HG02678 (cell line): Measurements from ENCODE around the gene NLRX1.
"Not testable (repeated sequence)": the region's sequence is repeated elsewhere in the genome, so short reads cannot be mapped to it uniquely, and the experiment has no call there.

ENCODE experiments used
- ATAC-seq: cut with Tn5 transposase; IDR thresholded peaks from one replicate; pipeline ENCODE4 v1.9.1; 2021; ENCODE audit warnings: mild to moderate bottlenecking, moderate library complexity; ENCODE audit not compliant: unreplicated experiment

Gene NLRX1

GRCh38 chr11:119181677-119182412 is 13.3 kb downstream of the NLRX1 start:
- ATAC-seq = no peak

- ATAC-seq = not testable (repeated sequence)
Measured at GRCh38 chr11:119184399-119184798, 15.9 kb downstream of the NLRX1 start.

- ATAC-seq = no peak
Measured at GRCh38 chr11:119185981-119186634, 17.6 kb downstream of the NLRX1 start.

- ATAC-seq = no peak
Measured at GRCh38 chr11:119187123-119187892, 18.8 kb downstream of the NLRX1 start.

- no peak for ATAC-seq
Measured at GRCh38 chr11:119188067-119188466, 19.5 kb downstream of the NLRX1 start.

GRCh38 chr11:119188887-119189286 is 20.4 kb downstream of the NLRX1 start:
- ATAC-seq = no peak

GRCh38 chr11:119189393-119189792 is 20.9 kb downstream of the NLRX1 start:
- no peak for ATAC-seq

- no peak for ATAC-seq
Measured at GRCh38 chr11:119190531-119190930, 22.0 kb downstream of the NLRX1 start.

- ATAC-seq = not testable (repeated sequence)
Measured at GRCh38 chr11:119191265-119191664, 22.7 kb downstream of the NLRX1 start.

- ATAC-seq = no peak
Measured at GRCh38 chr11:119192111-119192510, 23.6 kb downstream of the NLRX1 start.

- ATAC-seq = no peak
Measured at GRCh38 chr11:119193001-119193400, 24.5 kb downstream of the NLRX1 start.

- no peak for ATAC-seq
Measured at GRCh38 chr11:119193626-119194025, 25.1 kb downstream of the NLRX1 start.

- no peak for ATAC-seq
Measured at GRCh38 chr11:119194811-119195440, 26.4 kb downstream of the NLRX1 start.

- no peak for ATAC-seq
Measured at GRCh38 chr11:119195680-119196079, 27.2 kb downstream of the NLRX1 start.

GRCh38 chr11:119196833-119197483 is 28.4 kb downstream of the NLRX1 start:
- peak; percentile 66 for ATAC-seq

GRCh38 chr11:119198925-119199324 is 30.4 kb downstream of the NLRX1 start:
- no peak for ATAC-seq

GRCh38 chr11:119201236-119201635 is 32.7 kb downstream of the NLRX1 start:
- ATAC-seq = not testable (repeated sequence)

GRCh38 chr11:119202554-119202953 is 34.0 kb downstream of the NLRX1 start:
- no peak for ATAC-seq

GRCh38 chr11:119204066-119204465 is 35.5 kb downstream of the NLRX1 start:
- ATAC-seq = no peak

- no peak for ATAC-seq
Measured at GRCh38 chr11:119205080-119205479, 36.6 kb downstream of the NLRX1 start.
